Prostate gland (tissue), 2 donors: Measurements from ENCODE around the gene HDAC1. TPM values are rescaled to one million over a fixed set of nuclear protein-coding genes. Genes with fewer than 3 reads are reported as not detected.

ENCODE experiments used
- DNase-seq: peaks from one replicate; pipeline ENCODE4 v3.0.0-alpha.2; 2019; ENCODE audit warnings: low spot score
- H3K27ac ChIP-seq, 2 donors: fragments of 200-600 bp; sonication (generic); 2 replicates each; pipeline ENCODE4 v1.5.1; 2017 to 2019
- H3K27me3 ChIP-seq: fragments of 200-600 bp; sonication (generic); replicated peaks from 2 replicates; pipeline ENCODE4 v1.5.1; 2019; ENCODE audit not compliant: insufficient read depth
- H3K36me3 ChIP-seq, 2 donors: fragments of 200-600 bp; sonication (generic); 1 replicate in 1 of 2; 2 replicates in 1 of 2; pipeline versions ENCODE4 v1.5.1 to v1.8.1; 2017 to 2019
- H3K4me1 ChIP-seq: fragments of 200-600 bp; sonication (generic); replicated peaks from 2 replicates; pipeline ENCODE4 v1.5.1; 2019
- H3K4me3 ChIP-seq, 2 donors: fragments of 200-600 bp; sonication (generic); 2 replicates each; pipeline ENCODE4 v1.5.1; 2017 to 2019
- H3K9me3 ChIP-seq: fragments of 200-600 bp; sonication (generic); 2 replicates; pipeline ENCODE4 v1.5.1; 2017
- POLR2A ChIP-seq: fragments of 450-650 bp; IDR thresholded peaks from one replicate; pipeline ENCODE4 v1.6.1; 2016; ENCODE audit warnings: antibody characterized with exemption, mild to moderate bottlenecking
- POLR2AphosphoS5 ChIP-seq: sonication (generic); formaldehyde crosslinking; IDR thresholded peaks from one replicate; pipeline ENCODE4 v1.6.1; 2017; ENCODE audit warnings: antibody characterized with exemption
- WGBS: methylation state at CpG from one replicate; pipeline ENCODE4 v1.1.5; 2018; 5-methylcytosine and 5-hydroxymethylcytosine counted together
- intact Hi-C: fragments of 100-400 bp; cut with DNase I; formaldehyde crosslinking; loops from one replicate; pipeline ENCODE4 v1.14.2; 2022
- total RNA-seq, 2 donors: library from RNA; depleted of rRNA; stranded (reverse); fragments of >200 nt; gene quantifications; one replicate each; pipeline ENCODE4 v1.1.0, GENCODE V29; 2016
- TF ChIP-seq, protein P1 (sequence below), 4 experiments: fragments of 200-600 bp in 2 of 4; fragments of 450-650 bp in 2 of 4; sonication (generic) in 2 of 4; IDR thresholded peaks; 1 replicate in 3 of 4; 2 replicates in 1 of 4; pipeline ENCODE4 v1.5.1; 2016 to 2019; ENCODE audit warnings: antibody characterized with exemption in 4 of 4, mild to moderate bottlenecking in 2 of 4, moderate library complexity in 2 of 4

Gene HDAC1
- 10 to 100 TPM; 85.8 to 98.0 TPM for total RNA-seq

DNA sequence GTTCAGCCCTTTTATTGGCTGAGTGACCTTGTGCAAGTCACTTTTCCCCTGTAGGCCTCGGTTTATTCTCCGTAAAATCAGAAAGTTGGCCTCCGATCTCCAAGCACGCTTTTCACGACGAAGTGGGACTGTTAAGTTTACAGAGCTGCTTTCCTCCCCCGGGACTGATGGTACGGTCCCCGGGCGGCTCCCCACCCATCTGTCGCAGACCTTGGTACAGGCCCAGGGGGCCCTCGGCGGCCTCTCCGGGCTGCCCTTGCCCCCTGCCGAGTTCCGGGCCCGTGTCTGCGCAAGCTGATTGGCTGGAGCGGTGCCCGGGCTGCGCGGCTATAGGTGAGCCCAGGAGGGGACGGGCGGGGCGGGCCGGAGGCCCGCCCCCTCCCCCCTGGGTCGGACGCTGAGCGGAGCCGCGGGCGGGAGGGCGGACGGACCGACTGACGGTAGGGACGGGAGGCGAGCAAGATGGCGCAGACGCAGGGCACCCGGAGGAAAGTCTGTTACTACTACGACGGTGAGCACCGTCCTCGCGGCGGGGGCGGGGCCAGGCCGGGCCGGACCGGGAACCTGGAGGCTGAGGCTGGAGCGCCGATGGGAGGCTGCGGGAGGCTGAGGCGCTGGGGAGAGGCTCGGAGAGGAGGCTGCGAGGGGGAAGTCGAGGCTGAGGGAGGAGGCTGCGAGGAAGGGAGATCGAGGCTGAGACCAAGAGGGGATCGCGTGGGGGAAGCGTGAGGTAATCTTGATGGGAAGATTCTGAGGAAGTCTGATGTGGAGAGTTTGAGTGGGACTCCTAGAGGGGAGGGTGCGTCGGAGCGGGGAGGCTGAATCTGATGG, at the start of gene HDAC1:
Gene HDAC1, plus strand, starts transcription at position 376 of the 831 bp plus-strand sequence. Its CDS starts 87 bp downstream, at position 463.
- peak within 1 kb of the TSS; percentile 92 to 93 for H3K4me3 ChIP-seq
- peaks cover 8% of the 10 kb centered on the region for H3K4me1 ChIP-seq
- under 1% methylated on average over 67 of the region's 67 CpGs for WGBS
- no peaks in the 10 kb centered on the region for H3K36me3 ChIP-seq
- intact Hi-C loops = no loop called here
- H3K27me3 ChIP-seq = no peaks in the 10 kb centered on the region
- H3K9me3 ChIP-seq = no peaks in the 10 kb centered on the region
- DNase-seq = peak; percentile 96
- TF ChIP-seq POLR2AphosphoS5 = peak; percentile 71
- TF ChIP-seq, protein P1, sequence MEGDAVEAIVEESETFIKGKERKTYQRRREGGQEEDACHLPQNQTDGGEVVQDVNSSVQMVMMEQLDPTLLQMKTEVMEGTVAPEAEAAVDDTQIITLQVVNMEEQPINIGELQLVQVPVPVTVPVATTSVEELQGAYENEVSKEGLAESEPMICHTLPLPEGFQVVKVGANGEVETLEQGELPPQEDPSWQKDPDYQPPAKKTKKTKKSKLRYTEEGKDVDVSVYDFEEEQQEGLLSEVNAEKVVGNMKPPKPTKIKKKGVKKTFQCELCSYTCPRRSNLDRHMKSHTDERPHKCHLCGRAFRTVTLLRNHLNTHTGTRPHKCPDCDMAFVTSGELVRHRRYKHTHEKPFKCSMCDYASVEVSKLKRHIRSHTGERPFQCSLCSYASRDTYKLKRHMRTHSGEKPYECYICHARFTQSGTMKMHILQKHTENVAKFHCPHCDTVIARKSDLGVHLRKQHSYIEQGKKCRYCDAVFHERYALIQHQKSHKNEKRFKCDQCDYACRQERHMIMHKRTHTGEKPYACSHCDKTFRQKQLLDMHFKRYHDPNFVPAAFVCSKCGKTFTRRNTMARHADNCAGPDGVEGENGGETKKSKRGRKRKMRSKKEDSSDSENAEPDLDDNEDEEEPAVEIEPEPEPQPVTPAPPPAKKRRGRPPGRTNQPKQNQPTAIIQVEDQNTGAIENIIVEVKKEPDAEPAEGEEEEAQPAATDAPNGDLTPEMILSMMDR (IDR thresholded peaks at IDR 0.05) = peak in 1 of 4 experiments; percentile 14
- peak; percentile 69 for TF ChIP-seq POLR2A
- H3K27ac ChIP-seq = peak within 1 kb of the TSS; percentile 88 to 95

DNA sequence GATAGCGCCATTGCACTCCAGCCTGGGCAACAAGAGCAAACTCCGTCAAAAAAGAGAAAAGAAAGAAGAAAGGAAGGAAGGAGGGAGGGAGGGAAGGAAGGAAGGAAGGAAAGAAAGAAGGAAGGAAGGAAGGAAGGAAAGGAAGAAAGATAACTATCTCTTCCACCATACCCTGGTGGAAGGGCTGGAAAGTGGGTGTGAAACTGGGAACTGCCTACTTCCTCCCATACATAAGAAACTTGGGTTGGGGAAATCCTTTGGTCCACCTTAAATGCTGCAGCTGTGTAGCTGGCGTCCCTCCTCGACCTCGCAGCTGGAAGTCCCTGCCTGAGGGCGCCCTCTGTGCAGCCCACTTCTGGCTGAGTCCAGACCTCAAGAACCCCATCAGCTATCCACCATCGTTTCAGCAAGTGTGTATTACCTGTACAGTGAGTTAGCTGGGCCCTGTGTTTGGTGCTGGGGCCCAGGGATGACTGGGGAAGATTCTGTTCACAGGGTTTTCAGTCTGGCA, 49.5 kb upstream of the HDAC1 start:
- intact Hi-C loops = loop anchor here (5.0 kb wide), 2 partner anchors 60 to 110 kb away; no protein-coding TSS in a partner anchor
- no peak for DNase-seq
- no peaks in the 10 kb centered on the region for H3K4me1 ChIP-seq
- H3K9me3 ChIP-seq = no peaks in the 10 kb centered on the region
- TF ChIP-seq, protein P1 (IDR thresholded peaks at IDR 0.05) = no peak
- TF ChIP-seq POLR2AphosphoS5 (no peak), POLR2A (no peak)
- H3K27ac ChIP-seq = no peak overlapping the region
- H3K36me3 ChIP-seq = no peaks in the 10 kb centered on the region
- H3K4me3 ChIP-seq = no peak overlapping the region
- no peaks in the 10 kb centered on the region for H3K27me3 ChIP-seq
- WGBS = 43% methylated on average over 7 of the region's 7 CpGs

DNA sequence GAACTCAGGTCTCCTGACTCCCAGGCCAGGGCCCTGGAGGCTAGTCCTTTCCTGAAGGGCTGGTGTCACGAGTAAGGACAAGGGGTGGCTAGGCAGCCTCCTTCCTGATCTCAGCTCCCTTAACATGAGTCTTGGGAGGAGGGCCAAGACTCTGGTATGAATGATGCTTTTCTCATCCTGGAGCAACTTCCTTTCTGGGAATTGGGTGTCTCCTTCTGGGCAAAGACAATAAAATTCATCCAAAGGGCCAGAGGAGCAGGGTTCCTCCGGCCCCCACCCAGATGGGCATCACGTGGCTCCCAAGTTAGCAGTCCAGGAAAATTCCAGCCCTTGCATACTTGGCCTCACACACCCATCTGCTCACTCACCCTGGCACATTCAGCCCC, 45.0 kb upstream of the HDAC1 start, which contains the start of gene FAM167B:
Gene FAM167B, plus strand, starts transcription at position 335 of the 386 bp plus-strand sequence. CDS start 200 bp downstream, outside the sequence.
- H3K27me3 ChIP-seq = no peaks in the 10 kb centered on the region
- H3K4me3 ChIP-seq = no peak within 1 kb of the TSS
- 54% methylated on average over 3 of the region's 3 CpGs for WGBS
- no peaks in the 10 kb centered on the region for H3K4me1 ChIP-seq
- H3K36me3 ChIP-seq = no peaks in the 10 kb centered on the region
- peak; percentile 51 for TF ChIP-seq POLR2AphosphoS5
- no peak for TF ChIP-seq POLR2A
- TF ChIP-seq, protein P1 (IDR thresholded peaks at IDR 0.05) = no peak
- H3K9me3 ChIP-seq = no peaks in the 10 kb centered on the region
- intact Hi-C loops = no loop called here
- peak within 1 kb of the TSS; percentile 22 to 48 for H3K27ac ChIP-seq
- DNase-seq = no peak

DNA sequence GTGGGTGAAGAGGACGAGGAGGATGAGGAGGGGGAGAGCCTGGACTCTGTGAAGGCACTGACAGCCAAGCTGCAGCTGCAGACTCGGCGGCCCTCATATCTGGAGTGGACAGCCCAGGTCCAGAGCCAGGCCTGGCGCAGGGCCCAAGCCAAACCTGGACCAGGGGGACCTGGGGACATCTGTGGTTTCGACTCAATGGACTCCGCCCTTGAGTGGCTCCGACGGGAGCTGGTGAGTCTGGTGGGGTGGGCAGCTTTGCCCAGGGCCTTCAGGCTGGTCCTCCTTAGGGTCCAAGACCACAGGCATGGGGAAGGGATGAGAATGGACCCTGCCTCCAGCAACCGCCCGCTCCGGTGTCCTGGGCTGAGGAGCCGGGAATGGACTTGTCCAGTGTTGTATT, 44.4 kb upstream of the HDAC1 start:
- WGBS = 85% methylated on average over 12 of the region's 12 CpGs
- no peaks in the 10 kb centered on the region for H3K9me3 ChIP-seq
- no peak for DNase-seq
- TF ChIP-seq, protein P1 (IDR thresholded peaks at IDR 0.05) = no peak
- TF ChIP-seq POLR2A (no peak), POLR2AphosphoS5 (no peak)
- intact Hi-C loops = no loop called here
- H3K36me3 ChIP-seq = no peaks in the 10 kb centered on the region
- H3K4me3 ChIP-seq = no peak overlapping the region
- H3K27ac ChIP-seq = peak overlapping the region; percentile 22 to 48
- no peaks in the 10 kb centered on the region for H3K4me1 ChIP-seq
- H3K27me3 ChIP-seq = no peaks in the 10 kb centered on the region
